Measurements from ENCODE around the gene GOLIM4.
"Not testable (repeated sequence)": the region's sequence is repeated elsewhere in the genome, so short reads cannot be mapped to it uniquely, and the experiment has no call there.

GOLIM4 gene

DNA sequence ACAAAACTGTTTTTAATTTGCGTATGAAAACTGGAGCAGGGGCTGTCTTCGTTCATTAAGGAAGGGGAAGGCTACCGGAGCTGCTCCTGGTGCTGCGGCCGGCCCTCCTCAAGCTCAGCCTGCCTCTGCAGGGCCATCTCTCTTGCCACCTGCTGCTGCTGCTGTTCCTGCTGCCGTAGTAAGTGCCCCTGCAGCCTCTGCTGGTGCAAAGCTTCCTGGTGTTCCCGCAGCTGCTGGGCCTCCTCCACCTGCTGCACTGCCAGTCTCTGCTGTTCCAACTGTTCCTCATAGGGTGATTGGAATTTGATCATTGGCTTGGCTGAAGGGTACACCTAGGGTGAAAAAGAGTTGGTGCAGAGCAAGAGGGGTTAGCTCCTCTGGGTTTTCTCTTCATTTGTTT lies 66.0 kb downstream of the GOLIM4 start:
- in situ Hi-C loops (cut with HindIII; ENCODE audit: low sequenced_read_pairs) = no loop called here

DNA sequence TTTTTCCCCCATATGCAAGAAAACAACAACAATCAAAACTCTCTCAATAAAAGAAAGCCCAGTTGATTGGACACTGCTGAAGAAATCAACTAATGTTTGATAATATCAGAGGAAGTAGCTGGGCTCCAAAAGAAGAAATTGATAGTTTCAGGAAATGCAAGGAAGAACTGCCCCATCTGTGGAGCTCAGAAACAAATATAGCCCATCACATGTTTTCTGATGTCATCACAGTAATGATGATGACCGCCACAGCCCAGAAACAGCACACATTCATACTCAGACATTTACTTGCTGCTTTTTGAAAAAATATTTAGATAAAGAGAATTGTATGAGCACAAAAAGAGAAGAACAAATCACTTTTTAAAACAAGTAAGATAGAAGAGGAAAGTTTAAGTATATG lies 67.6 kb downstream of the GOLIM4 start:
- no peak for DNase-seq (ENCODE audit: low read depth, low spot score)
- TF ChIP-seq, protein P1, sequence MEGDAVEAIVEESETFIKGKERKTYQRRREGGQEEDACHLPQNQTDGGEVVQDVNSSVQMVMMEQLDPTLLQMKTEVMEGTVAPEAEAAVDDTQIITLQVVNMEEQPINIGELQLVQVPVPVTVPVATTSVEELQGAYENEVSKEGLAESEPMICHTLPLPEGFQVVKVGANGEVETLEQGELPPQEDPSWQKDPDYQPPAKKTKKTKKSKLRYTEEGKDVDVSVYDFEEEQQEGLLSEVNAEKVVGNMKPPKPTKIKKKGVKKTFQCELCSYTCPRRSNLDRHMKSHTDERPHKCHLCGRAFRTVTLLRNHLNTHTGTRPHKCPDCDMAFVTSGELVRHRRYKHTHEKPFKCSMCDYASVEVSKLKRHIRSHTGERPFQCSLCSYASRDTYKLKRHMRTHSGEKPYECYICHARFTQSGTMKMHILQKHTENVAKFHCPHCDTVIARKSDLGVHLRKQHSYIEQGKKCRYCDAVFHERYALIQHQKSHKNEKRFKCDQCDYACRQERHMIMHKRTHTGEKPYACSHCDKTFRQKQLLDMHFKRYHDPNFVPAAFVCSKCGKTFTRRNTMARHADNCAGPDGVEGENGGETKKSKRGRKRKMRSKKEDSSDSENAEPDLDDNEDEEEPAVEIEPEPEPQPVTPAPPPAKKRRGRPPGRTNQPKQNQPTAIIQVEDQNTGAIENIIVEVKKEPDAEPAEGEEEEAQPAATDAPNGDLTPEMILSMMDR (IDR thresholded peaks at IDR 0.05; ENCODE audit: low read depth, low read length) = no peak
- in situ Hi-C loops (cut with HindIII; ENCODE audit: low sequenced_read_pairs) = no loop called here
- no peak overlapping the region for H3K4me3 ChIP-seq (ENCODE audit: low read depth, low read length)

More for the DNA sequence above, 66.0 kb downstream of the GOLIM4 start:
- DNase-seq (ENCODE audit: low read depth, low spot score) = no peak
- no peak overlapping the region for H3K4me3 ChIP-seq (ENCODE audit: low read depth, low read length)
- TF ChIP-seq, protein P1 (IDR thresholded peaks at IDR 0.05; ENCODE audit: low read depth, low read length) = no peak

DNA sequence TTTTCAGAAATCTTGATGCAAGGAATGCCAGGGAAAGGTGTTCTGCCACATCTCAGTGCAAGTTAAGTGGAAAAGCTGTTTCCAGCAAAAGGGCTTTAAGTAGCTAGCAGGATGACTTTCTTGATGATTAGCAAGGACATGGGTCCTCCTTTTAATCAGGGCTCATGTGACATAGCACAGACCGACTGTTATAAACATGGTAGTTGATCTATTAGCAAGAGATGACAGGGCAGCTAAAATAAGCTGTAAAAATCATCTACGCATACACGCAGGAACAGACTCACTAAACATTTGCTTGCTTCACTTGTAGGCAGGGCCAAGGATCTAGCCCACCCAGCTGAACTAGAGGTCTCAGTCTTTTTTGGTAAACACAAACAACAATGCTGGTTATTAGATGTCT lies 69.0 kb downstream of the GOLIM4 start:
- in situ Hi-C loops (cut with HindIII; ENCODE audit: low sequenced_read_pairs) = no loop called here
- DNase-seq (ENCODE audit: low read depth, low spot score) = no peak
- TF ChIP-seq, protein P1 (IDR thresholded peaks at IDR 0.05; ENCODE audit: low read depth, low read length) = no peak
- no peak overlapping the region for H3K4me3 ChIP-seq (ENCODE audit: low read depth, low read length)

DNA sequence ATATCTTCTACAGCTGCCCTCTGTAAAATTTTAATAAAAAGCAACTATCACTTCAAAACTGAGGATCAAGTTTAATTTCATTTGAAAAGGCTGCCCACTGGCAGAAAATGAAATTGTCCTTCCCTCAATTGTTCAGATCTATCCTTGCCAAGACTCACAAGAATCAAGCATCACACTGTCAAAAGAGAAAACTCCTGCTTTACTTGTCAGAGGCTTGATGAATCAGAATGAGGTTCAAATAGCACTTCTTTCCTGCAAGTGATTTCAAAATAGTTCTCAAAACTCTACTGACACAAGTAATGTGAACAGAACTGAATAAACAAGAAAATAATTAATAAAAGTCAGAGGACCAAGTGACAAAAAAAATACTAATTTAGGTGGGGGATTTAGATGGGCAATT lies 70.6 kb downstream of the GOLIM4 start:
- peak; percentile 48 for DNase-seq (ENCODE audit: low read depth, low spot score)
- no peak overlapping the region for H3K4me3 ChIP-seq (ENCODE audit: low read depth, low read length)
- in situ Hi-C loops (cut with HindIII; ENCODE audit: low sequenced_read_pairs) = no loop called here
- TF ChIP-seq, protein P1 (IDR thresholded peaks at IDR 0.05; ENCODE audit: low read depth, low read length) = no peak

DNA sequence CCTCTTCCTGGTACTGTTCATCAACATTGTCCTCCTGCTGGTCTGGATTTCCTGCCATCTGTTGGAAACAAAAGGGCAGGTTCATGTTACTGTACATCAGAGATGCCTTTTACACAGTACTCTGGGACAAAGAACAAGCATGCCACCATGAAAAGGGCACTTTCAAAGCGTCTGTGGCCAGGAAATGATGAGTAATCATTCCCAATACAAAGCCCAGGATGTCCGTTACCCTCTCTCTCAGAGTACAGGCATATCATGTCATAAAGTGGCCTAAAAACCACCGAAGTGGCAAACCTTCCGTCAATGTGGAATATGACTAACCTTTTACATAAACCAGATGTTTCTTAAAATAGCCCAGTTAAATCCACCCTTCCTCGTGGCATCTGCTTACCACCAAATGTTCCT lies 71.2 kb downstream of the GOLIM4 start:
- in situ Hi-C loops (cut with HindIII; ENCODE audit: low sequenced_read_pairs) = no loop called here
- H3K4me3 ChIP-seq (ENCODE audit: low read depth, low read length) = no peak overlapping the region
- DNase-seq (ENCODE audit: low read depth, low spot score) = peak; percentile 95
- TF ChIP-seq, protein P1 (IDR thresholded peaks at IDR 0.05; ENCODE audit: low read depth, low read length) = no peak

DNA sequence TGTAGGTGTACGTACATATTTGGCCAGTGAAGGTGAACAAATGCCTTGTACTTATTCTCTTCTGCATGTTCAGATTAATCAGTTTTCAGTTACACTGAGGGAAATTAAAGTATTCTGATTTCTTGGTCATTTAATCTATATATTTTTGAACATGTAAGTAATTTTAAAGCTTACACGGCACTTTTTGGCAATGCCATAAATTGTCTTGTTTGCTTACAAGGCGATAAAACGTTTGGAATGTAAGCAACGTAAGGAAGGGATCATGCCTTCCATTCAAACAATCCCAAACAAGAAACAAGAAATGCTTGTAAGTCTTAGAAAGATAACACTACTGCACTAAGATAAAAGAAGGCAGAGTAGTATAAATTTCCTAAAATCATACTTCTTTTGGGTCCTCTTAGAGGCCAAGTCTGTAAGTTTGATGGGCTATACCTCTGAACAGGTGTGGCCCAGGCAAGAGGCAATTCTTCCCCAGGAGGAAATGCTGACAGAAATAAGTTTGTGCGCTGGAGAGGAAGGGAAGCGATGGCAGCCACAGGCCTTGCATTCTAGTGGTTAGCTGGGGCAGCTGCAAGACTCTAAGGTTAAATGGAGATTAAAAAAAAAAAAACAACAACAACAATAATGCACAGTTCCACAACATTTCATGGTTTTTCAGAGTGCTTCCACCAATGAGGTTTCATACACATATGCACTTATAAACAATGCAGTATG lies 73.8 kb downstream of the GOLIM4 start:
- TF ChIP-seq, protein P1 (IDR thresholded peaks at IDR 0.05; ENCODE audit: low read depth, low read length) = no peak
- in situ Hi-C loops (cut with HindIII; ENCODE audit: low sequenced_read_pairs) = no loop called here
- no peak for DNase-seq (ENCODE audit: low read depth, low spot score)
- no peak overlapping the region for H3K4me3 ChIP-seq (ENCODE audit: low read depth, low read length)

DNA sequence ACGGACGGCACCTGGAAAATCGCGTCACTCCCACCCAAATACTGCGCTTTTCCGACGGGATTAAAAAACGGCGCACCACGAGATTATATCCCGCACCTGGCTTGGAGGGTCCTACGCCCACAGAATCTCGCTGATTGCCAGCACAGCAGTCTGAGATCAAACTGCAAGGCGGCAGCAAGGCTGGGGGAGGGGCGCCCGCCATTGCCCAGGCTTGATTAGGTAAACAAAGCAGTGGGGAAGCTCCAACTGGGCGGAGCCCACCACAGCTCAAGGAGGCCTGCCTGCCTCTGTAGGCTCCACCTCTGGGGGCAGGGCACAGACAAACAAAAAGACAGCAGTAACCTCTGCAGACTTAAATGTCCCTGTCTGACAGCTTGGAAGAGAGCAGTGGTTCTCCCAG lies 84.4 kb downstream of the GOLIM4 start:
- H3K4me3 ChIP-seq (ENCODE audit: low read depth, low read length); in situ Hi-C loops (cut with HindIII; ENCODE audit: low sequenced_read_pairs); DNase-seq (ENCODE audit: low read depth, low spot score): not testable (repeated sequence)
